ENCODE measurements around the gene NPHS1. TPM values are rescaled to one million over a fixed set of nuclear protein-coding genes. Genes with fewer than 3 reads are reported as not detected.

Gene NPHS1
- total and polyA plus RNA-seq, 4 donors = under 0.01 TPM; not detected in 3

DNA sequence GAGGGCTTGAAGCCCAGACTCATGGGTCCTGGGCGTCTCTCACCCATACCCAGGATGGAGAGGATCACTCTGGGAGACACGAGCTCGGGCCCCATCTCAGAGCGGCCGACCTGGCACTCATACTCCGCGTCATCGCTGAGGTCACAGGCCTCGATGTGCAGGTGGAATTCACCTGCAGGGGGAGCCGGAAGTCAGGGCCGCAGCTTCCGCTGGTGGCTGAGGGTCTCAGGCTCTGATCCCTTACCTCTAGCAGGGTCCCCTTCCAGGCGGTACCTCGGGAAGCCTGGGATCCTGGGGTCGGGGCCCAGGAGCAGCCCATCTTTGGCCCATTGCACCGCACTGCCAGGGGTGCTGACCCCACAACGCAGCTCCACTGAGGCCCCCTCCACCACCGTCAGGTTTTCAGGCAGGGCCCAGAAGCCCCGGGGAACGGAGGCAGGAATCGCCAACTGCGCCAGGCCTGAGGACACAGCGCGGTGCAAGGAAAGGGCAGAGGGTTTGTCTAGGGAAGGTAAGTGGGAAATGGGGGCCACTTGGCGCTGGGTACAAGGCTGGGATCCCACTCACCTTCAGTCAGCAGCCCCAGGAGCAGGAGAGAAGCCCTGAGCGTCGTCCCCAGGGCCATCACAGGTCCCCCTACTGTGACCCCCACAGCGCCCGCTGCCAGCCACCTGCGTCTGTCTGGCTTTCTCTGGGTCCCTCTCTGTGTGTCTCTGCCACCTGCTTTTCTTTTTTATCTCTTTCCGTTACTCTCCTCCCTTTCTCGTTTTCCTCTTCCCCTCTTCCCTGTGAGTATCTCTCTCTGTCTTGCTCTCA, 883 bp downstream of the NPHS1 start:
- no peaks in the 10 kb centered on the region for H3K36me3 ChIP-seq (ENCODE audit: control insufficient read depth in 4 of 4, insufficient read depth in 3 of 4, low read depth in 1 of 4, low read length in 3 of 4)
- 43% methylated on average over 32 of the region's 32 CpGs for WGBS
- TF ChIP-seq YY1 (IDR thresholded peaks at IDR 0.05) = no peak
- H3K9ac ChIP-seq (ENCODE audit: low read depth in 1 of 2, low read length in 2 of 2) = no peak overlapping the region
- H3K4me1 ChIP-seq (ENCODE audit: control insufficient read depth in 4 of 4, insufficient read depth in 4 of 4, low read length in 3 of 4) = peaks cover 0 to 3% (median 2%) of the 10 kb centered on the region in 4 donors
- peaks cover 0 to 3% (median 2%) of the 10 kb centered on the region in 4 donors for H3K27me3 ChIP-seq (ENCODE audit: control insufficient read depth in 4 of 4, insufficient read depth in 4 of 4, low read length in 3 of 4)
- H3K27ac ChIP-seq (ENCODE audit: low read depth in 1 of 2, low read length in 2 of 2) = no peak overlapping the region
- no peak overlapping the region for H3K4me3 ChIP-seq (ENCODE audit: low read depth in 1 of 3, low read length in 3 of 3)
- no peak for DNase-seq (ENCODE audit: low spot score)
- H3K9me3 ChIP-seq (ENCODE audit: control insufficient read depth in 4 of 4, low read length in 3 of 4) = no peaks in the 10 kb centered on the region

DNA sequence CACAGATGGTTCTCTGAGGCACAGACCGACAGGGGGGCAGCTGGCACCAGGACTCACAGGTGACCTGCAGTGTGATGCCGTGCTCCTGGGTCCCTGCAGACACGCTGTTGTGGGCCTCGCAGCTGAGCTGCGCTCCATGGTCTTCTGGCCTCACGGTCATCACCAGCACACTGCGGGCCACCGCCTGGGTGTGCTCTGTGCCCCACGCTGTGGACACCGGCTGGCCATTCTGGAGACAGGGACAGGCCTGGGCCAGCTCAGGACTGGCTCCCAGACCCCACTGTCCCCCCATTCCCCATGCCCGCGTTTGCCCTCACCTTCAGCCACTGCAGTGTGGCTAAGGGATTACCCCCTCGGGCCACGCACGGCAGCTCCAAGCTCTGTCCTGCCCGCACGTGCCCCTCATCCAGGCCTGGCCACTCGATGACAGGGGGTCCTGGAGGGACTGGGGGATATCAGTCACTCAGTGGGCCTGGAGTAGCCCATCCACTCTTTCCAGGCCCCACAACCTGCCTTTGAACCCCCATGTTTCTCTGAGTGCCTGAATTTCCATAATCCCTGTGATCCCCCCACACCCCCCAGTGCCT, 3.3 kb downstream of the NPHS1 start:
- H3K9me3 ChIP-seq (ENCODE audit: control insufficient read depth in 4 of 4, low read length in 3 of 4) = no peaks in the 10 kb centered on the region
- H3K4me3 ChIP-seq (ENCODE audit: low read depth in 1 of 3, low read length in 3 of 3) = no peak overlapping the region
- no peak overlapping the region for H3K27ac ChIP-seq (ENCODE audit: low read depth in 1 of 2, low read length in 2 of 2)
- no peak overlapping the region for H3K9ac ChIP-seq (ENCODE audit: low read depth in 1 of 2, low read length in 2 of 2)
- H3K4me1 ChIP-seq (ENCODE audit: control insufficient read depth in 4 of 4, insufficient read depth in 4 of 4, low read length in 3 of 4) = peaks cover 0 to 6% (median 5%) of the 10 kb centered on the region in 4 donors
- TF ChIP-seq, protein P1, sequence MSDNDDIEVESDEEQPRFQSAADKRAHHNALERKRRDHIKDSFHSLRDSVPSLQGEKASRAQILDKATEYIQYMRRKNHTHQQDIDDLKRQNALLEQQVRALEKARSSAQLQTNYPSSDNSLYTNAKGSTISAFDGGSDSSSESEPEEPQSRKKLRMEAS (IDR thresholded peaks at IDR 0.05) = no peak
- TF ChIP-seq, protein P2, sequence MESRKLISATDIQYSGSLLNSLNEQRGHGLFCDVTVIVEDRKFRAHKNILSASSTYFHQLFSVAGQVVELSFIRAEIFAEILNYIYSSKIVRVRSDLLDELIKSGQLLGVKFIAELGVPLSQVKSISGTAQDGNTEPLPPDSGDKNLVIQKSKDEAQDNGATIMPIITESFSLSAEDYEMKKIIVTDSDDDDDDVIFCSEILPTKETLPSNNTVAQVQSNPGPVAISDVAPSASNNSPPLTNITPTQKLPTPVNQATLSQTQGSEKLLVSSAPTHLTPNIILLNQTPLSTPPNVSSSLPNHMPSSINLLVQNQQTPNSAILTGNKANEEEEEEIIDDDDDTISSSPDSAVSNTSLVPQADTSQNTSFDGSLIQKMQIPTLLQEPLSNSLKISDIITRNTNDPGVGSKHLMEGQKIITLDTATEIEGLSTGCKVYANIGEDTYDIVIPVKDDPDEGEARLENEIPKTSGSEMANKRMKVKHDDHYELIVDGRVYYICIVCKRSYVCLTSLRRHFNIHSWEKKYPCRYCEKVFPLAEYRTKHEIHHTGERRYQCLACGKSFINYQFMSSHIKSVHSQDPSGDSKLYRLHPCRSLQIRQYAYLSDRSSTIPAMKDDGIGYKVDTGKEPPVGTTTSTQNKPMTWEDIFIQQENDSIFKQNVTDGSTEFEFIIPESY (IDR thresholded peaks at IDR 0.05) = no peak
- no peak for TF ChIP-seq RAD21 (IDR thresholded peaks at IDR 0.05)
- no peak for TF ChIP-seq FOXA1 (IDR thresholded peaks at IDR 0.05)
- no peak for TF ChIP-seq GABPA (IDR thresholded peaks at IDR 0.05 in 1 of 2, conservative IDR thresholded peaks at IDR 0.05 in 1 of 2)
- TF ChIP-seq RXRA (IDR thresholded peaks at IDR 0.05) = no peak
- TF ChIP-seq EGR1 (IDR thresholded peaks at IDR 0.05; ENCODE audit: low read depth in 2 of 2) = no peak
- TF ChIP-seq HNF4G (IDR thresholded peaks at IDR 0.05) = no peak
- no peak for TF ChIP-seq HNF4A (conservative IDR thresholded peaks at IDR 0.05)
- no peaks in the 10 kb centered on the region for H3K36me3 ChIP-seq (ENCODE audit: control insufficient read depth in 4 of 4, insufficient read depth in 3 of 4, low read depth in 1 of 4, low read length in 3 of 4)
- H3K27me3 ChIP-seq (ENCODE audit: control insufficient read depth in 4 of 4, insufficient read depth in 4 of 4, low read length in 3 of 4) = peaks cover 0 to 9% (median 8%) of the 10 kb centered on the region in 4 donors
- DNase-seq (ENCODE audit: low spot score) = no peak
- 90% methylated on average over 18 of the region's 18 CpGs for WGBS

DNA sequence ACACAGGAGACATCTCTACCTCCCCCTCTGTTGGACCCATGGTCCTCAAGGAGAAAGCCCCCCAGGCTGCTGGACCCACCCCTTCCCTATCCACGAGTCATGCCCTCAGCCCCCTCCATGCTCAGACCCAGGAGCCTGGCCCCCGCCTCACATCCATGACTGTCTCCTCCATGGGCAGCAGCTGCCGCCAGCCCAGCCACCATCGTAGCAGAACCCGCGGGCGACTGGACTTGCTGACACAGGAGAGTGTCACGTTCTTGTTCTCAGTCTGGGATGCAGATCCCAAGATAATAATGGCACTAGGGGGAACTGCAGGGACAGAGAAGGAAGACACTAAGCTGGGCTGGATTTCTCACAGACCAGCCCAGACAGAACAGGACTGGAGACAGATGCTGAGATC, 3.8 kb downstream of the NPHS1 start:
- H3K27me3 ChIP-seq (ENCODE audit: control insufficient read depth in 4 of 4, insufficient read depth in 4 of 4, low read length in 3 of 4) = peaks cover 0 to 14% (median 10%) of the 10 kb centered on the region in 4 donors
- no peaks in the 10 kb centered on the region for H3K36me3 ChIP-seq (ENCODE audit: control insufficient read depth in 4 of 4, insufficient read depth in 3 of 4, low read depth in 1 of 4, low read length in 3 of 4)
- no peaks in the 10 kb centered on the region for H3K9me3 ChIP-seq (ENCODE audit: control insufficient read depth in 4 of 4, low read length in 3 of 4)
- WGBS = 70% methylated on average over 8 of the region's 8 CpGs
- no peak for TF ChIP-seq SP1 (IDR thresholded peaks at IDR 0.05)
- TF ChIP-seq JUND (IDR thresholded peaks at IDR 0.05) = no peak
- no peak for TF ChIP-seq FOXA1 (IDR thresholded peaks at IDR 0.05)
- TF ChIP-seq HNF4G (IDR thresholded peaks at IDR 0.05) = no peak
- H3K9ac ChIP-seq (ENCODE audit: low read depth in 1 of 2, low read length in 2 of 2) = no peak overlapping the region
- H3K4me1 ChIP-seq (ENCODE audit: control insufficient read depth in 4 of 4, insufficient read depth in 4 of 4, low read length in 3 of 4) = peaks cover 0 to 6% (median 5%) of the 10 kb centered on the region in 4 donors
- H3K4me3 ChIP-seq (ENCODE audit: low read depth in 1 of 3, low read length in 3 of 3) = no peak overlapping the region
- no peak overlapping the region for H3K27ac ChIP-seq (ENCODE audit: low read depth in 1 of 2, low read length in 2 of 2)
- no peak for DNase-seq (ENCODE audit: low spot score)

Data from liver (tissue), 9 donors.